ENCODE measurements around the gene VPS35L. TPM values are rescaled to one million over a fixed set of nuclear protein-coding genes. Genes with fewer than 3 reads are reported as not detected.

VPS35L gene
- total and polyA plus RNA-seq, 2 of the 13 experiments (the other 11 are each of a cell fraction or from before 2014, with no cell fraction given), result 1.4 to 1.6 TPM

- no peak for TF ChIP-seq SOX6 (IDR thresholded peaks at IDR 0.05)
- 0 out of 2 replicates have a peak, but pooled peaks have one; percentile 21 for TF ChIP-seq SOX6 (CRISPR knock-in tag; IDR thresholded peaks at IDR 0.05)
- no peak for TF ChIP-seq WIZ (CRISPR knock-in tag; IDR thresholded peaks at IDR 0.05)
- TF ChIP-seq ZNF253 (CRISPR knock-in tag; IDR thresholded peaks at IDR 0.05; ENCODE audit: borderline replicate concordance), result peak; percentile 99
- TF ChIP-seq, protein P1, sequence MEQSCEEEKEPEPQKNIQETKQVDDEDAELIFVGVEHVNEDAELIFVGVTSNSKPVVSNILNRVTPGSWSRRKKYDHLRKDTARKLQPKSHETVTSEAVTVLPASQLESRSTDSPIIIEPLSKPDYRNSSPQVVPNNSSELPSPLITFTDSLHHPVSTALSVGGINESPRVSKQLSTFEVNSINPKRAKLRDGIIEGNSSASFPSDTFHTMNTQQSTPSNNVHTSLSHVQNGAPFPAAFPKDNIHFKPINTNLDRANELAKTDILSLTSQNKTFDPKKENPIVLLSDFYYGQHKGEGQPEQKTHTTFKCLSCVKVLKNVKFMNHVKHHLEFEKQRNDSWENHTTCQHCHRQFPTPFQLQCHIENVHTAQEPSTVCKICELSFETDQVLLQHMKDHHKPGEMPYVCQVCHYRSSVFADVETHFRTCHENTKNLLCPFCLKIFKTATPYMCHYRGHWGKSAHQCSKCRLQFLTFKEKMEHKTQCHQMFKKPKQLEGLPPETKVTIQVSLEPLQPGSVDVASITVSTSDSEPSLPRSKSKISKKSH (CRISPR knock-in tag; IDR thresholded peaks at IDR 0.05; ENCODE audit: borderline replicate concordance), result peak; percentile 32; the same call in 1 of the 2 replicates
- TF ChIP-seq SUZ12 (IDR thresholded peaks at IDR 0.05; ENCODE audit: low read depth, low read length), result no peak
- TF ChIP-seq FOXA3 (CRISPR knock-in tag; IDR thresholded peaks at IDR 0.05), result peak; percentile 71
- TF ChIP-seq NCOR1 (IDR thresholded peaks at IDR 0.05; ENCODE audit: borderline replicate concordance, low read length), result 0 out of 2 replicates have a peak, but pooled peaks have one; percentile 34
- TF ChIP-seq, protein P2, sequence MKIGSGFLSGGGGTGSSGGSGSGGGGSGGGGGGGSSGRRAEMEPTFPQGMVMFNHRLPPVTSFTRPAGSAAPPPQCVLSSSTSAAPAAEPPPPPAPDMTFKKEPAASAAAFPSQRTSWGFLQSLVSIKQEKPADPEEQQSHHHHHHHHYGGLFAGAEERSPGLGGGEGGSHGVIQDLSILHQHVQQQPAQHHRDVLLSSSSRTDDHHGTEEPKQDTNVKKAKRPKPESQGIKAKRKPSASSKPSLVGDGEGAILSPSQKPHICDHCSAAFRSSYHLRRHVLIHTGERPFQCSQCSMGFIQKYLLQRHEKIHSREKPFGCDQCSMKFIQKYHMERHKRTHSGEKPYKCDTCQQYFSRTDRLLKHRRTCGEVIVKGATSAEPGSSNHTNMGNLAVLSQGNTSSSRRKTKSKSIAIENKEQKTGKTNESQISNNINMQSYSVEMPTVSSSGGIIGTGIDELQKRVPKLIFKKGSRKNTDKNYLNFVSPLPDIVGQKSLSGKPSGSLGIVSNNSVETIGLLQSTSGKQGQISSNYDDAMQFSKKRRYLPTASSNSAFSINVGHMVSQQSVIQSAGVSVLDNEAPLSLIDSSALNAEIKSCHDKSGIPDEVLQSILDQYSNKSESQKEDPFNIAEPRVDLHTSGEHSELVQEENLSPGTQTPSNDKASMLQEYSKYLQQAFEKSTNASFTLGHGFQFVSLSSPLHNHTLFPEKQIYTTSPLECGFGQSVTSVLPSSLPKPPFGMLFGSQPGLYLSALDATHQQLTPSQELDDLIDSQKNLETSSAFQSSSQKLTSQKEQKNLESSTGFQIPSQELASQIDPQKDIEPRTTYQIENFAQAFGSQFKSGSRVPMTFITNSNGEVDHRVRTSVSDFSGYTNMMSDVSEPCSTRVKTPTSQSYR (CRISPR knock-in tag; IDR thresholded peaks at IDR 0.05; ENCODE audit: borderline replicate concordance), result peak; percentile 38; the same call in 1 of the 2 replicates
- no peak for TF ChIP-seq SP4 (CRISPR knock-in tag; IDR thresholded peaks at IDR 0.05)
- 0 out of 2 replicates have a peak, but pooled peaks have one; percentile 28 for TF ChIP-seq ISL2 (CRISPR knock-in tag; IDR thresholded peaks at IDR 0.05)
- TF ChIP-seq ZNF335 (CRISPR knock-in tag; IDR thresholded peaks at IDR 0.05), result no peak
- TF ChIP-seq, protein P3, sequence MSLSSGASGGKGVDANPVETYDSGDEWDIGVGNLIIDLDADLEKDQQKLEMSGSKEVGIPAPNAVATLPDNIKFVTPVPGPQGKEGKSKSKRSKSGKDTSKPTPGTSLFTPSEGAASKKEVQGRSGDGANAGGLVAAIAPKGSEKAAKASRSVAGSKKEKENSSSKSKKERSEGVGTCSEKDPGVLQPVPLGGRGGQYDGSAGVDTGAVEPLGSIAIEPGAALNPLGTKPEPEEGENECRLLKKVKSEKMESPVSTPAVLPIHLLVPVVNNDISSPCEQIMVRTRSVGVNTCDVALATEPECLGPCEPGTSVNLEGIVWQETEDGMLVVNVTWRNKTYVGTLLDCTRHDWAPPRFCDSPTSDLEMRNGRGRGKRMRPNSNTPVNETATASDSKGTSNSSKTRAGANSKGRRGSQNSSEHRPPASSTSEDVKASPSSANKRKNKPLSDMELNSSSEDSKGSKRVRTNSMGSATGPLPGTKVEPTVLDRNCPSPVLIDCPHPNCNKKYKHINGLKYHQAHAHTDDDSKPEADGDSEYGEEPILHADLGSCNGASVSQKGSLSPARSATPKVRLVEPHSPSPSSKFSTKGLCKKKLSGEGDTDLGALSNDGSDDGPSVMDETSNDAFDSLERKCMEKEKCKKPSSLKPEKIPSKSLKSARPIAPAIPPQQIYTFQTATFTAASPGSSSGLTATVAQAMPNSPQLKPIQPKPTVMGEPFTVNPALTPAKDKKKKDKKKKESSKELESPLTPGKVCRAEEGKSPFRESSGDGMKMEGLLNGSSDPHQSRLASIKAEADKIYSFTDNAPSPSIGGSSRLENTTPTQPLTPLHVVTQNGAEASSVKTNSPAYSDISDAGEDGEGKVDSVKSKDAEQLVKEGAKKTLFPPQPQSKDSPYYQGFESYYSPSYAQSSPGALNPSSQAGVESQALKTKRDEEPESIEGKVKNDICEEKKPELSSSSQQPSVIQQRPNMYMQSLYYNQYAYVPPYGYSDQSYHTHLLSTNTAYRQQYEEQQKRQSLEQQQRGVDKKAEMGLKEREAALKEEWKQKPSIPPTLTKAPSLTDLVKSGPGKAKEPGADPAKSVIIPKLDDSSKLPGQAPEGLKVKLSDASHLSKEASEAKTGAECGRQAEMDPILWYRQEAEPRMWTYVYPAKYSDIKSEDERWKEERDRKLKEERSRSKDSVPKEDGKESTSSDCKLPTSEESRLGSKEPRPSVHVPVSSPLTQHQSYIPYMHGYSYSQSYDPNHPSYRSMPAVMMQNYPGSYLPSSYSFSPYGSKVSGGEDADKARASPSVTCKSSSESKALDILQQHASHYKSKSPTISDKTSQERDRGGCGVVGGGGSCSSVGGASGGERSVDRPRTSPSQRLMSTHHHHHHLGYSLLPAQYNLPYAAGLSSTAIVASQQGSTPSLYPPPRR (CRISPR knock-in tag; IDR thresholded peaks at IDR 0.05; ENCODE audit: borderline replicate concordance), result peak; percentile 73; the same call in 1 of the 2 replicates
- TF ChIP-seq, protein P4, sequence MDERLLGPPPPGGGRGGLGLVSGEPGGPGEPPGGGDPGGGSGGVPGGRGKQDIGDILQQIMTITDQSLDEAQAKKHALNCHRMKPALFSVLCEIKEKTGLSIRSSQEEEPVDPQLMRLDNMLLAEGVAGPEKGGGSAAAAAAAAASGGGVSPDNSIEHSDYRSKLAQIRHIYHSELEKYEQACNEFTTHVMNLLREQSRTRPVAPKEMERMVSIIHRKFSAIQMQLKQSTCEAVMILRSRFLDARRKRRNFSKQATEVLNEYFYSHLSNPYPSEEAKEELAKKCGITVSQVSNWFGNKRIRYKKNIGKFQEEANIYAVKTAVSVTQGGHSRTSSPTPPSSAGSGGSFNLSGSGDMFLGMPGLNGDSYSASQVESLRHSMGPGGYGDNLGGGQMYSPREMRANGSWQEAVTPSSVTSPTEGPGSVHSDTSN (CRISPR knock-in tag; IDR thresholded peaks at IDR 0.05), result no peak
- peak; percentile 98 for TF ChIP-seq SETDB1 (CRISPR knock-in tag; IDR thresholded peaks at IDR 0.05; ENCODE audit: borderline replicate concordance)
- no peak for TF ChIP-seq PRMT3 (CRISPR knock-in tag; IDR thresholded peaks at IDR 0.05; ENCODE audit: borderline replicate concordance, low read depth)
- TF ChIP-seq NFYC (CRISPR knock-in tag; IDR thresholded peaks at IDR 0.05), result no peak
- TF ChIP-seq ZNF670 (CRISPR knock-in tag; IDR thresholded peaks at IDR 0.05; ENCODE audit: borderline replicate concordance), result no peak
- TF ChIP-seq MXI1 (IDR thresholded peaks at IDR 0.05; ENCODE audit: borderline replicate concordance, low read depth, low read length), result no peak
Observed at GRCh38 chr16:19662351-19662750, 106.8 kb downstream of the VPS35L start (continued).

Measured in HepG2 (cell line).